HCT116 (cell line): ENCODE measurements around the gene SLC2A2. TPM values are rescaled to one million over a fixed set of nuclear protein-coding genes. Genes with fewer than 3 reads are reported as not detected.

ENCODE experiments used
- ATAC-seq: fragments of 200-7000 bp; cut with Tn5 transposase; 2 replicates; pipeline ENCODE4 v1.9.1; 2020; ENCODE audit warnings: mild to moderate bottlenecking, moderate library complexity
- BruUV-seq: library from RNA; stranded (reverse); fragments of 400-500 nt; replicated peaks from 2 replicates; lab custom pipeline; 2021; lab: Mats Ljungman, UMichigan
- CTCF ChIA-PET: fragments of 300-600 bp; sonication (Branson Sonifier 250); formaldehyde crosslinking; loops from one replicate; lab custom pipeline; 2021; ENCODE audit warnings: antibody characterized with exemption; lab: Charles Lee
- POLR2A ChIA-PET: fragments of 300-600, 350-600 bp; sonication (Branson Sonifier 250); formaldehyde crosslinking; loops from one replicate; lab custom pipeline; 2021; ENCODE audit warnings: antibody characterized with exemption; lab: Charles Lee
- RAD21 ChIA-PET, 2 experiments: fragments of 300-600 bp; sonication (Branson Sonifier 250); formaldehyde crosslinking; loops; one replicate each; lab custom pipeline; 2023; ENCODE audit warnings: low total read pairs in 2 of 2; ENCODE audit not compliant: uncharacterized antibody in 2 of 2, unreplicated experiment in 2 of 2, low non-redundant PET in 1 of 2; lab: Charles Lee
- DNase-seq: peaks from one replicate; pipeline ENCODE4 v3.0.0-alpha.2; 2010; ENCODE audit warnings: low read depth, low spot score
- H2AFZ ChIP-seq: fragments of 200-600 bp; shearing (Covaris generic), sonication (generic); 2 replicates; pipeline ENCODE4 v1.6.1; 2017; ENCODE audit warnings: low read depth, mixed run types, mixed read lengths, antibody characterized with exemption, low read length; ENCODE audit not compliant: poor library complexity, severe bottlenecking
- H3K27ac ChIP-seq: 2 replicates; pipeline ENCODE4 v1.5.1; 2012; ENCODE audit warnings: low read depth, low read length
- H3K27me3 ChIP-seq: fragments of 200-600 bp; sonication (generic); 2 replicates; pipeline ENCODE4 v1.6.1; 2016; ENCODE audit warnings: mixed run types, low read length, mixed read lengths; ENCODE audit not compliant: insufficient read depth
- H3K36me3 ChIP-seq, 2 experiments: fragments of 200-500 bp in 1 of 2; fragments of 200-600 bp in 1 of 2; sonication (Bioruptor generic) in 1 of 2; sonication (generic) in 1 of 2; 2 replicates each; pipeline versions ENCODE4 v1.5.1 to v1.6.1; 2014 to 2016; ENCODE audit warnings: low read length in 2 of 2, inconsistent platforms in 1 of 2, mixed read lengths in 1 of 2, mixed run types in 1 of 2; ENCODE audit not compliant: insufficient read depth in 2 of 2, control insufficient read depth in 1 of 2
- H3K4me1 ChIP-seq, 2 experiments: fragments of 200-600 bp in 1 of 2; sonication (generic) in 1 of 2; 2 replicates each; pipeline versions ENCODE4 v1.5.1 to v1.6.1; 2012 to 2017; ENCODE audit warnings: low read length in 2 of 2, inconsistent platforms in 1 of 2, mild to moderate bottlenecking in 1 of 2, mixed read lengths in 1 of 2, mixed run types in 1 of 2, moderate library complexity in 1 of 2; ENCODE audit not compliant: insufficient read depth in 2 of 2, control insufficient read depth in 1 of 2
- H3K4me2 ChIP-seq: fragments of 200-600 bp; sonication (generic); 2 replicates; pipeline ENCODE4 v1.6.1; 2017; ENCODE audit warnings: mixed run types, low read length, mixed read lengths
- H3K4me3 ChIP-seq, 2 experiments: fragments of 200-600 bp in 1 of 2; sonication (generic) in 1 of 2; replicated peaks in 1 of 2; 2 replicates each; pipeline ENCODE4 v1.5.1; 2011 to 2016; ENCODE audit warnings: low read length in 2 of 2, control low read depth in 1 of 2, low read depth in 1 of 2, mild to moderate bottlenecking in 1 of 2, mixed read lengths in 1 of 2, mixed run types in 1 of 2
- H3K79me2 ChIP-seq: fragments of 200-600 bp; sonication (generic); 2 replicates; pipeline ENCODE4 v1.6.1; 2017; ENCODE audit warnings: mild to moderate bottlenecking, mixed run types, low read length, moderate library complexity, mixed read lengths; ENCODE audit not compliant: insufficient read depth
- H3K9ac ChIP-seq: fragments of 200-600 bp; sonication (generic); 2 replicates; pipeline ENCODE4 v1.6.1; 2016; ENCODE audit warnings: low read length, mixed read lengths
- H3K9me2 ChIP-seq: fragments of 200-600 bp; sonication (generic), shearing (Covaris generic); 2 replicates; pipeline ENCODE4 v1.6.1; 2017; ENCODE audit warnings: mixed run types, mild to moderate bottlenecking, moderate library complexity; ENCODE audit not compliant: insufficient read depth
- H3K9me3 ChIP-seq, 2 experiments: fragments of 200-500 bp in 1 of 2; fragments of 200-600 bp in 1 of 2; sonication (Bioruptor generic) in 1 of 2; sonication (generic) in 1 of 2; 2 replicates each; pipeline ENCODE4 v1.6.1; 2014 to 2017; ENCODE audit warnings: low read length in 2 of 2, mixed read lengths in 2 of 2, inconsistent platforms in 1 of 2, low read depth in 1 of 2, mild to moderate bottlenecking in 1 of 2, mixed run types in 1 of 2, moderate library complexity in 1 of 2; ENCODE audit not compliant: control insufficient read depth in 1 of 2, insufficient read depth in 1 of 2
- H4K20me1 ChIP-seq: fragments of 200-600 bp; sonication (generic), shearing (Covaris generic); 2 replicates; pipeline ENCODE4 v1.6.1; 2017; ENCODE audit warnings: mixed run types, mild to moderate bottlenecking, moderate library complexity; ENCODE audit not compliant: insufficient read depth
- CEBPB ChIP-seq: IDR thresholded peaks from 2 replicates; pipeline ENCODE4 v1.6.1; 2012; ENCODE audit warnings: low read depth
- ELF1 ChIP-seq: IDR thresholded peaks from 2 replicates; pipeline ENCODE4 v1.6.1; 2012; ENCODE audit warnings: low read depth, borderline replicate concordance
- EZH2phosphoT487 ChIP-seq: fragments of 200-600 bp; IDR thresholded peaks from 2 replicates; pipeline ENCODE4 v1.6.1; 2018; ENCODE audit warnings: antibody characterized with exemption, borderline replicate concordance
- POLR2A ChIP-seq: IDR thresholded peaks from 2 replicates; pipeline ENCODE4 v1.7.0; 2011; ENCODE audit warnings: borderline replicate concordance; ENCODE audit not compliant: insufficient read depth, insufficient read length; ENCODE audit errors: extremely low read depth
- POLR2AphosphoS5 ChIP-seq: IDR thresholded peaks from 2 replicates; pipeline ENCODE4 v1.6.1; 2011; ENCODE audit warnings: mild to moderate bottlenecking, low read depth, low read length, moderate library complexity
- RAD21 ChIP-seq: IDR thresholded peaks from 2 replicates; pipeline ENCODE4 v1.6.1; 2012; ENCODE audit warnings: low read depth, mild to moderate bottlenecking
- SRF ChIP-seq: IDR thresholded peaks from 2 replicates; pipeline ENCODE4 v1.6.1; 2012; ENCODE audit warnings: low read depth
- ZFX ChIP-seq: fragments of 450-650 bp; IDR thresholded peaks from 2 replicates; pipeline ENCODE4 v1.6.1; 2017
- ZNF274 ChIP-seq: fragments of 200-500 bp; sonication (Bioruptor generic); IDR thresholded peaks from 2 replicates; pipeline ENCODE4 v1.6.1; 2014; ENCODE audit warnings: mild to moderate bottlenecking, low read depth, low read length, inconsistent platforms
- intact Hi-C: fragments of 100-400 bp; cut with micrococcal nuclease; formaldehyde crosslinking; loops from 2 replicates; pipeline ENCODE4 v1.10.0; 2022
- total RNA-seq: library from RNA; stranded (reverse); gene quantifications from one replicate; pipeline ENCODE4 v1.2.1, GENCODE V29; 2021; ENCODE audit not compliant: unreplicated experiment
- TF ChIP-seq, protein P1 (sequence below), 3 experiments: fragments of 200-600 bp in 1 of 3; sonication (generic) in 1 of 3; IDR thresholded peaks in 2 of 3; conservative IDR thresholded peaks in 1 of 3; 2 replicates each; pipeline ENCODE4 v1.5.1; 2012 to 2017; ENCODE audit warnings: low read depth in 2 of 3, low read length in 2 of 3, antibody characterized with exemption in 1 of 3, borderline replicate concordance in 1 of 3, control low read depth in 1 of 3, mild to moderate bottlenecking in 1 of 3, mixed read lengths in 1 of 3, mixed run types in 1 of 3, moderate library complexity in 1 of 3; ENCODE audit not compliant: insufficient read depth in 1 of 3
- TF ChIP-seq, protein P2 (sequence below): IDR thresholded peaks from 2 replicates; pipeline ENCODE4 v1.6.1; 2012
- TF ChIP-seq, protein P3 (sequence below): IDR thresholded peaks from 2 replicates; pipeline ENCODE4 v1.6.1; 2012; ENCODE audit warnings: low read depth

Gene SLC2A2
- total RNA-seq, 1 experiment from 2014 or later = not detected

DNA sequence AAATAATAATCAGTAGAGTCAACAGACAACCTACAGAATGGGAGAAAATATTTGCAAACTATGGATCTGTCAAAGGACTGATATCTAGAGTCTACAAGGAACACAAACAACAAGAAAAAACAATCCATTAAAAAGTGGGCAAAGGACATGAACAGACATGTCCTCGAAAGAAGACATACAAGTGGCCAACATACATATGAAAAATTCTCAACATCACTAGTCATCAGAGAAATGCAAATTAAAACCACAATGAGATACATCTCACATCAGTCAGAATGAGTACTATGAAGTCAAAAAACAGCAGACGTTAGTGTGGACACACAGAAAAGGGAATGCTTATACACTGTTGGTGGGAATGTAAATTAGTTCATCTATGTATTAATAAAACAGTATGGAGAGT is 33.7 kb downstream of the SLC2A2 start:
- Histone ChIP-seq H3K4me2 (no peak overlapping the region), H3K4me3 (no peak overlapping the region), H3K9me2 (no peaks in the 10 kb centered on the region), H3K79me2 (no peaks in the 10 kb centered on the region), H3K36me3 (no peaks in the 10 kb centered on the region), H4K20me1 (no peaks in the 10 kb centered on the region), H3K9ac (no peak overlapping the region), H3K9me3 (no peaks in the 10 kb centered on the region), H3K27me3 (no peaks in the 10 kb centered on the region), H2AFZ (no peak overlapping the region), H3K27ac (no peak overlapping the region), H3K4me1 (peaks cover 4 to 10% of the 10 kb centered on the region in 2 experiments; a peak in 2 of 4 replicates)
- ATAC-seq (no peak), DNase-seq (no peak)
- ChIA-PET POLR2A (no interaction called here), CTCF (no interaction called here), RAD21 (no interaction called here)
- intact Hi-C loops = no loop called here
- no TSS peak for BruUV-seq
- TF ChIP-seq SRF (no peak), CEBPB (no peak), ZFX (no peak), ELF1 (no peak), POLR2AphosphoS5 (no peak), RAD21 (no peak), EZH2phosphoT487 (no peak), POLR2A (no peak), ZNF274 (no peak)
- TF ChIP-seq, protein P1, sequence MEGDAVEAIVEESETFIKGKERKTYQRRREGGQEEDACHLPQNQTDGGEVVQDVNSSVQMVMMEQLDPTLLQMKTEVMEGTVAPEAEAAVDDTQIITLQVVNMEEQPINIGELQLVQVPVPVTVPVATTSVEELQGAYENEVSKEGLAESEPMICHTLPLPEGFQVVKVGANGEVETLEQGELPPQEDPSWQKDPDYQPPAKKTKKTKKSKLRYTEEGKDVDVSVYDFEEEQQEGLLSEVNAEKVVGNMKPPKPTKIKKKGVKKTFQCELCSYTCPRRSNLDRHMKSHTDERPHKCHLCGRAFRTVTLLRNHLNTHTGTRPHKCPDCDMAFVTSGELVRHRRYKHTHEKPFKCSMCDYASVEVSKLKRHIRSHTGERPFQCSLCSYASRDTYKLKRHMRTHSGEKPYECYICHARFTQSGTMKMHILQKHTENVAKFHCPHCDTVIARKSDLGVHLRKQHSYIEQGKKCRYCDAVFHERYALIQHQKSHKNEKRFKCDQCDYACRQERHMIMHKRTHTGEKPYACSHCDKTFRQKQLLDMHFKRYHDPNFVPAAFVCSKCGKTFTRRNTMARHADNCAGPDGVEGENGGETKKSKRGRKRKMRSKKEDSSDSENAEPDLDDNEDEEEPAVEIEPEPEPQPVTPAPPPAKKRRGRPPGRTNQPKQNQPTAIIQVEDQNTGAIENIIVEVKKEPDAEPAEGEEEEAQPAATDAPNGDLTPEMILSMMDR (IDR thresholded peaks at IDR 0.05 in 2 of 3, conservative IDR thresholded peaks at IDR 0.05 in 1 of 3; ENCODE audit: borderline replicate concordance in 1 of 3, insufficient read depth in 1 of 3, low read depth in 2 of 3, low read length in 2 of 3) = no peak
- TF ChIP-seq, protein P2, sequence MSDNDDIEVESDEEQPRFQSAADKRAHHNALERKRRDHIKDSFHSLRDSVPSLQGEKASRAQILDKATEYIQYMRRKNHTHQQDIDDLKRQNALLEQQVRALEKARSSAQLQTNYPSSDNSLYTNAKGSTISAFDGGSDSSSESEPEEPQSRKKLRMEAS = no peak
- TF ChIP-seq, protein P3, sequence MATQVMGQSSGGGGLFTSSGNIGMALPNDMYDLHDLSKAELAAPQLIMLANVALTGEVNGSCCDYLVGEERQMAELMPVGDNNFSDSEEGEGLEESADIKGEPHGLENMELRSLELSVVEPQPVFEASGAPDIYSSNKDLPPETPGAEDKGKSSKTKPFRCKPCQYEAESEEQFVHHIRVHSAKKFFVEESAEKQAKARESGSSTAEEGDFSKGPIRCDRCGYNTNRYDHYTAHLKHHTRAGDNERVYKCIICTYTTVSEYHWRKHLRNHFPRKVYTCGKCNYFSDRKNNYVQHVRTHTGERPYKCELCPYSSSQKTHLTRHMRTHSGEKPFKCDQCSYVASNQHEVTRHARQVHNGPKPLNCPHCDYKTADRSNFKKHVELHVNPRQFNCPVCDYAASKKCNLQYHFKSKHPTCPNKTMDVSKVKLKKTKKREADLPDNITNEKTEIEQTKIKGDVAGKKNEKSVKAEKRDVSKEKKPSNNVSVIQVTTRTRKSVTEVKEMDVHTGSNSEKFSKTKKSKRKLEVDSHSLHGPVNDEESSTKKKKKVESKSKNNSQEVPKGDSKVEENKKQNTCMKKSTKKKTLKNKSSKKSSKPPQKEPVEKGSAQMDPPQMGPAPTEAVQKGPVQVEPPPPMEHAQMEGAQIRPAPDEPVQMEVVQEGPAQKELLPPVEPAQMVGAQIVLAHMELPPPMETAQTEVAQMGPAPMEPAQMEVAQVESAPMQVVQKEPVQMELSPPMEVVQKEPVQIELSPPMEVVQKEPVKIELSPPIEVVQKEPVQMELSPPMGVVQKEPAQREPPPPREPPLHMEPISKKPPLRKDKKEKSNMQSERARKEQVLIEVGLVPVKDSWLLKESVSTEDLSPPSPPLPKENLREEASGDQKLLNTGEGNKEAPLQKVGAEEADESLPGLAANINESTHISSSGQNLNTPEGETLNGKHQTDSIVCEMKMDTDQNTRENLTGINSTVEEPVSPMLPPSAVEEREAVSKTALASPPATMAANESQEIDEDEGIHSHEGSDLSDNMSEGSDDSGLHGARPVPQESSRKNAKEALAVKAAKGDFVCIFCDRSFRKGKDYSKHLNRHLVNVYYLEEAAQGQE = no peak
